ENCODE data around the gene DMAC2L.
"Not testable (repeated sequence)": the region's sequence is repeated elsewhere in the genome, so short reads cannot be mapped to it uniquely, and the experiment has no call there.

DMAC2L gene

GRCh38 chr14:50311337-50311971 is 670 bp upstream of the DMAC2L start:
- peak overlapping the region; percentile 64 for H3K4me3 ChIP-seq (ENCODE audit: low read depth, low read length)
- no peak for DNase-seq (ENCODE audit: low read depth)
- TF ChIP-seq CTCF (IDR thresholded peaks at IDR 0.05; ENCODE audit: insufficient read depth, low read depth, low read length, missing control alignments): peak; percentile 47

- peak overlapping the region; percentile 64 for H3K4me3 ChIP-seq (ENCODE audit: low read depth, low read length)
- no peak for DNase-seq (ENCODE audit: low read depth)
- TF ChIP-seq CTCF (IDR thresholded peaks at IDR 0.05; ENCODE audit: insufficient read depth, low read depth, low read length, missing control alignments): no peak
Measured at GRCh38 chr14:50312734-50313054, 570 bp downstream of the DMAC2L start.

GRCh38 chr14:50314098-50314497 is 2.0 kb downstream of the DMAC2L start:
- not testable (repeated sequence) for H3K4me3 ChIP-seq (ENCODE audit: low read depth, low read length); DNase-seq (ENCODE audit: low read depth)

- DNase-seq (ENCODE audit: low read depth): peak; percentile 21
- no peak overlapping the region for H3K4me3 ChIP-seq (ENCODE audit: low read depth, low read length)
- TF ChIP-seq CTCF (IDR thresholded peaks at IDR 0.05; ENCODE audit: insufficient read depth, low read depth, low read length, missing control alignments): peak; percentile 53
Measured at GRCh38 chr14:50318031-50318626, 6.0 kb downstream of the DMAC2L start.

GRCh38 chr14:50319293-50319692 is 7.2 kb downstream of the DMAC2L start:
- no peak for DNase-seq (ENCODE audit: low read depth)
- TF ChIP-seq CTCF (IDR thresholded peaks at IDR 0.05; ENCODE audit: insufficient read depth, low read depth, low read length, missing control alignments): no peak
- H3K4me3 ChIP-seq (ENCODE audit: low read depth, low read length): no peak overlapping the region

- no peak overlapping the region for H3K4me3 ChIP-seq (ENCODE audit: low read depth, low read length)
- TF ChIP-seq CTCF (IDR thresholded peaks at IDR 0.05; ENCODE audit: insufficient read depth, low read depth, low read length, missing control alignments): no peak
- no peak for DNase-seq (ENCODE audit: low read depth)
Measured at GRCh38 chr14:50319721-50320120, 7.6 kb downstream of the DMAC2L start.

GRCh38 chr14:50320283-50320682 is 8.2 kb downstream of the DMAC2L start:
- no peak for TF ChIP-seq CTCF (IDR thresholded peaks at IDR 0.05; ENCODE audit: insufficient read depth, low read depth, low read length, missing control alignments)
- peak; percentile 67 for DNase-seq (ENCODE audit: low read depth)
- peak overlapping the region; percentile 46 for H3K4me3 ChIP-seq (ENCODE audit: low read depth, low read length)

Measured in GM12865 (cell line).